Dedifferentiated amniotic fluid mesenchymal stem cell (primary cell): Measurements from ENCODE around the gene PAN2.
"Not testable (repeated sequence)": the region's sequence is repeated elsewhere in the genome, so short reads cannot be mapped to it uniquely, and the experiment has no call there.

Source experiments
- DNase-seq: peaks from one replicate; pipeline ENCODE4 v3.0.0-alpha.2; 2016; ENCODE audit errors: extremely low spot score

Gene PAN2

GRCh38 chr12:56307221-56307965, 26.4 kb downstream of the PAN2 start:
- no peak for DNase-seq

- no peak for DNase-seq
These were observed 28.8 kb downstream of the PAN2 start for GRCh38 chr12:56304872-56305590.

GRCh38 chr12:56304276-56304675, 29.5 kb downstream of the PAN2 start:
- no peak for DNase-seq

- DNase-seq, result no peak
These were observed 32.9 kb downstream of the PAN2 start for GRCh38 chr12:56300644-56301464.

GRCh38 chr12:56299853-56300643, 33.8 kb downstream of the PAN2 start, which contains the start of gene CS:
CS (minus strand) TSS chr12:56300330; CDS start chr12:56300201, 129 bp downstream.
- peak; percentile 96 for DNase-seq

- no peak for DNase-seq
These were observed 34.4 kb downstream of the PAN2 start for GRCh38 chr12:56299308-56299852.

GRCh38 chr12:56298828-56299227, 35.0 kb downstream of the PAN2 start:
- DNase-seq, result no peak

- DNase-seq, result no peak
These were observed 36.4 kb downstream of the PAN2 start for GRCh38 chr12:56297400-56297799.

- no peak for DNase-seq
These were observed 37.5 kb downstream of the PAN2 start for GRCh38 chr12:56296295-56296694.

- no peak for DNase-seq
These were observed 40.0 kb downstream of the PAN2 start for GRCh38 chr12:56293795-56294194.

GRCh38 chr12:56288705-56289387, 45.0 kb downstream of the PAN2 start:
- DNase-seq, result no peak

GRCh38 chr12:56286044-56286830, 47.6 kb downstream of the PAN2 start:
- no peak for DNase-seq

- not testable (repeated sequence) for DNase-seq
These were observed 49.5 kb downstream of the PAN2 start for GRCh38 chr12:56284263-56284662.

- DNase-seq, result no peak
These were observed 51.2 kb downstream of the PAN2 start for GRCh38 chr12:56282579-56282978.

- no peak for DNase-seq
These were observed 51.8 kb downstream of the PAN2 start for GRCh38 chr12:56282030-56282429.

GRCh38 chr12:56280849-56281248, 53.0 kb downstream of the PAN2 start:
- DNase-seq, result no peak

- no peak for DNase-seq
These were observed 54.9 kb downstream of the PAN2 start for GRCh38 chr12:56278905-56279304.

- no peak for DNase-seq
These were observed 59.5 kb downstream of the PAN2 start for GRCh38 chr12:56274299-56274698.

- DNase-seq, result not testable (repeated sequence)
These were observed 61.3 kb downstream of the PAN2 start for GRCh38 chr12:56272468-56272867.

- DNase-seq, result no peak
These were observed 62.8 kb downstream of the PAN2 start for GRCh38 chr12:56271031-56271430.
